Measurements from ENCODE around the gene MED4.
"Not testable (repeated sequence)": the region's sequence is repeated elsewhere in the genome, so short reads cannot be mapped to it uniquely, and the experiment has no call there.

MED4 gene

GRCh38 chr13:48096670-48097069 is 1.8 kb upstream of the MED4 start:
- in situ Hi-C loops (cut with MboI; ENCODE audit: low sequenced_read_pairs): no loop called here

DNA sequence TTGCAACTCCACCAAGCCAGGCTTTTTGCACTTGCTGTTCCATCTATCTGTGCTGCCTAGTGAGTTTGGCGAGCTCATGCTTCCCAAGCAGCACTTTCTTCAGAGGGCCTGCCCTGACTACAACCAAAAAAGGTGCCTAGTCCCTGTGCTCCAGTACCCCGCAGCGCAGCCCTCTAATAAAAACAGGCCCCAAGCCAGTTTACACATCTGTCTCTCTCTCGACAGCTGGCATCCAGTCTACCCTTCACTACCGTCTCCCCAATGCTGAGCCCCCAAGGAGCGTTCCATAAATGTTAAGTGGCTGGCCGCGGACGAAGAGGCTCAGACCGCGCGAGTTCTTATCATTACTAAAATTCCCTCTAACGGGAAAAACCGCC is 512 bp downstream of the MED4 start:
- in situ Hi-C loops (cut with MboI; ENCODE audit: low sequenced_read_pairs): no loop called here

GRCh38 chr13:48093588-48093987 is 1.3 kb downstream of the MED4 start:
- in situ Hi-C loops (cut with MboI; ENCODE audit: low sequenced_read_pairs): no loop called here

DNA sequence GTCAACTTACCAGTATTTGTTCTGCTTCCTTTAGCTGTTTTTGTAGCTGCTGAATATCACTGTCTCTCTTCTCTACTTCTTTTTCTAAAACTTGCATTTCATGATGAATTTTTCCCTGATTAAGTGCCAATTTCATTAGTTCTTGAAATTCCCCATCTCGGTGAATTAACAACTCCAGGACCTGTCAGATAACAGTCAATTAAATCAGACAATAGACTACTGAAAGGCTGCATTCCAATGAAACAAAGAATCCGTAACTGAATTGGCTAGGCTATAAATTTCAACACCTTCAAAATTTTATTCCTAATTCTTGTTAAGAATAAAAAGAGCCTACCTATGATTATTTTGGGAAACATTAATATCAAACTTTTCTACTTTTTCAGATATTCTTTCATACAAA is 8.6 kb downstream of the MED4 start:
- in situ Hi-C loops (cut with MboI; ENCODE audit: low sequenced_read_pairs): no loop called here

GRCh38 chr13:48081739-48082138 is 13.2 kb downstream of the MED4 start:
- in situ Hi-C loops (cut with MboI; ENCODE audit: low sequenced_read_pairs): no loop called here

GRCh38 chr13:48078251-48078656 is 16.6 kb downstream of the MED4 start:
- in situ Hi-C loops (cut with MboI; ENCODE audit: low sequenced_read_pairs): no loop called here

- in situ Hi-C loops (cut with MboI; ENCODE audit: low sequenced_read_pairs): no loop called here
Observed at GRCh38 chr13:48074006-48074405, 20.9 kb downstream of the MED4 start.

- in situ Hi-C loops (cut with MboI; ENCODE audit: low sequenced_read_pairs): no loop called here
Observed at GRCh38 chr13:48072787-48073186, 22.1 kb downstream of the MED4 start.

DNA sequence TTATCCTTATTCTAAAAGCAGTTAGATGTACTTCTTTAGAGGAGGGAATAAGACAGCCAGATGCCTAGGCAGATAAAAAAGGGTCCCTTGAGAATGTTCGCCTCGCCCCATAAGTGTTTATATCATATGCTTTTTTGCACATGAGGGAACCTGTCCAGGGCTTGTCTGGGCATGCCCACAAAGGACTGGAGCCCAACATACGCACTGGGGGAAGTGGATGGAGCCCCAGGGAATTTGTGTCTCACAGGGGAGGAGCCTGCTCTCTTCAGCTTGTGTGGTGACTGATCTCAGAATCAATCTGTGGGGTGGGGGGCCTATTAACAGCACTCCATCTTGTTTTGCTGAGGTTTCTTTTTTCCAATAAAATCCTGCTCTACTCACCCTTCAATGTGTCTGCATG is 22.6 kb downstream of the MED4 start:
- in situ Hi-C loops (cut with MboI; ENCODE audit: low sequenced_read_pairs): no loop called here

DNA sequence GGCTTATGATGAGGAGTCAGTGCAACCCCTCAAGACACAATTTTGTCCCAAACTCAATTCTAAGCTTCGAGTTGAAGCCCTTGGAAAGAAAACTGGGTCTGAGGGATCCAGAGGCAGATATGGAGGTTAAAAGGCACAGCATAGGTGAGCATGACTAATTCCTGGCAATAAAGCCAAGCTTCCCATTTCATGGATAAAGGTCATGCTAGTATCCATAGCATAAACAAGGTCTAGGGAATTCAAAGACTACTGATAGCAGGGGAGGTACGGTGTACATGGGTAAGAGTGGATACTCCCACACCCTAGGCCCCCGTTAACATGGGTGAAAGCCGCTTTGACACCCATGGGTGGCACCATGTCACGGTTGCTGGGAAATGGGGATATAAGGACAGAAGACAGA is 24.0 kb downstream of the MED4 start:
- in situ Hi-C loops (cut with MboI; ENCODE audit: low sequenced_read_pairs): no loop called here

DNA sequence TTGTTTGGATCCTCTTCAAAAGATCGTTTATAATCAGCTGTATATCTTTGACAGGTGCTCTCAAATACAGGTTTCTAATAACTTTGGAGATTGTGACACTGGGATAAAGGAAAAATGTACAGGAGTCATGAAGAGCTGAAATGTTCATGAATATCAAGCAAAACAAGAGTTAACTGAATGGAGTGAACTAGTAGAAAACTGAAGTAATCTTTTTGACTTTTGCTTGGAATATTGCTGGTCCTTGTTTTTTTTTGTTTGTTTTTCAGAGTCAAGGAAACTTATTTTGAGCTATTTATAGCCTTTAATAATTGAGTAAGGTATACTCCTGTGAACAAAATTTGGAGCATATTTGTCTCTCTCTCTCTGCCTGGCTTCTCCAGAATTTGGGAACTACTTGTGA is 25.3 kb downstream of the MED4 start:
- in situ Hi-C loops (cut with MboI; ENCODE audit: low sequenced_read_pairs): no loop called here

DNA sequence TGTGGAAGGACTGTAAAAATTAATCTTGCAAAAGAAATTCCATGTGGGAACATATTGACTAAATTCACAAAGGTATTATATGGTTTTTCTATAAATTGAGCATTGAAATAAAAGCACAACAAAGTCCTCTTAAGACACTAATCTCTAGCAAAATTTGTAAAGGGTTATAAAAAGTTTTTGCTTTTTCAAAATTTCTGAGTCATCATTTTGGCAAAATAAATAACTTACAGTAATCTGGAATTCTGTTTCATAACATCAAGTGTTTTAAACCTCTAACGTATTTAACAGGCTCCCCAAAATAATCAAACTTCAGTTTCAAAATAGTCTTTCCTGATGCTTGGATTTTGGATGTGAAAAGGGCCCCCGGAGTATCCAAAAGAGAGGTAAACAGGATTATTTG is 26.0 kb downstream of the MED4 start:
- in situ Hi-C loops (cut with MboI; ENCODE audit: low sequenced_read_pairs): no loop called here

DNA sequence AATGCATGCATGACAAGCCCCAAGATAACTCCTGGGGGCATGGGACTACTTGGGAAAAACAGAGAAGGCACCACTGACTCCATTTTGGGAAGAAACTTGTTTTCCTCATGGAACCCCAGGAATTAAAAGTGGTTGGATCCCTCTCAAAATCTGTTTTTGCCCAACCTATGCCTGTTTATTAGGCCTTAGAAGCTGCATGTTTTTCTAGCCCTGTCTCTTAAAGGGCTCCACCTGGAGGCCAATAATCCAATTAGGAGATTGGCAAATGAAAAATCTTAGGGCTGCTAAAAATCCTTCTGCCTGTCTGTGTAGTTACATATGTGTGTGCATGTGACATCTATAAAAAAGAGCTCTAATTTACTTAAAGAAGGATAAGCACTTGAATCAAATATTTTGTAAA is 26.9 kb downstream of the MED4 start:
- in situ Hi-C loops (cut with MboI; ENCODE audit: low sequenced_read_pairs): no loop called here

DNA sequence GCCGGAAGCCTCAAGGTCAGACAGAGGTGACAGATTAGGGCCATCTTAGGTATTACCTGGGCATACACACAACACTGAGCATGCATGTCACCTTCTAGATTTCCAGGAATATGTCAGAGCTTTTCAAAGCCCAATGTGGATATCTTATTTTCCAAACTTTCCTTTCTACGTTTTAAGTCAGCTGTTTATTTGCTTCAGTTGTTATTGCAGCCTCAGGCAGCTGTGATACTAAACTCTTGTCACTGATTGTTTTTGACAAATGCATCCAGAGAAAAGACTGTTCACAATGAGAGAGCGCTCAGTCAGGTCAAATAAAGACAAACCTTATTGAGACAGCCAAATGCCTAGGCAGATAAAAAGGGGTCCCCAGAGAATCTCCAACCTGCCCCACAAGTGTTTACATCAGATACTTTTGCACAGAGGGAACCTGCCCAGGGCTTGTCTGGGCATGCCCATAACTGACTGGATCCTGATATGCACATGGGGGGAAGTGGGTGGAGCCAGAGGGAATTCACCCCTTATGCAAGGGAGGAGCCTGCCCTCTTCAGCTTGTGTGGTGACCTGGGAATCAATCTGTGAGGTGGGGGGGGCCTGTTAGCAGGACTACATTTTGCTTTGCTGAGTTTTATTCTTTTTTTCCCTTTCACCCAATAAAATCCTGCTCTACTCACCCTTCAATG is 28.5 kb downstream of the MED4 start:
- in situ Hi-C loops (cut with MboI; ENCODE audit: low sequenced_read_pairs): no loop called here

DNA sequence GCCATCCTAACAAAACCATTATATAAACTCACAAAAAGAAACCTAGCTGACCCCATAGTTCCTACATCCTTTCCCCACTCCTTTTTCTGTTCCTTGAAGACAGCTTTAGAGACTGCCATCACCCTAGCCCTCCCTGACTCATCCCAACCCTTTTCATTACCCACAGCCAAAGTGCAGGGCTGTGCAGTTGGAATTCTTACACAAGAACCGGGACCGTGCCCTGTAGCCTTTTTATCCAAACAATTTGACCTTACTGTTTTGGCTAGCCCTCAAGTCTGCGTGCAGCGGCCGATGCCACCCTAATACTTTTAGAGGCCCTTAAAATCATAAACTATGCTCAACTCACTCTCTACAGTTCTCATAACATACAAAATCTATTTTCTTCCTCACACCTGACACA is 35.0 kb downstream of the MED4 start:
- in situ Hi-C loops (cut with MboI; ENCODE audit: low sequenced_read_pairs): not testable (repeated sequence)

GRCh38 chr13:48058536-48058935 is 36.4 kb downstream of the MED4 start:
- in situ Hi-C loops (cut with MboI; ENCODE audit: low sequenced_read_pairs): not testable (repeated sequence)

GRCh38 chr13:48055712-48056111 is 39.2 kb downstream of the MED4 start:
- in situ Hi-C loops (cut with MboI; ENCODE audit: low sequenced_read_pairs): no loop called here

DNA sequence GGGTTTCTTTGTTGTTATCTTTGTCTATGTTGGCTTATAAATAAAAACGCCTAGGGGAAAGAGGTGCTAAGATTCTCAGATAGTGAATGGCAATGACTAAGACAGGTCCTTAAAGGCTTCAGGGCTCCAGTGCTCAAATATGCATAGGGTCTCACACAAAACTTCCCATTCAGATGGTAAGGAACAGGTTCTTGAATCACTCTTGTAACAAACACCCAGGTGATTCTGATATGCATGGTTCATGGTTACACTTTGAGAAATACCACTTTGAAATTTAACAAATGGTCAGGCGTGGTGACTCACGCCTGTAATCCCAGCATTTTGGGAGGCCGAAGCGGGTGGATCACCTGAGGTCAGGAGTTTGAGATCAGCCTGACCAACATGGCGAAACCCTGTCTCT is 40.3 kb downstream of the MED4 start:
- in situ Hi-C loops (cut with MboI; ENCODE audit: low sequenced_read_pairs): no loop called here

GRCh38 chr13:48050550-48050949 is 44.4 kb downstream of the MED4 start:
- in situ Hi-C loops (cut with MboI; ENCODE audit: low sequenced_read_pairs): no loop called here

GRCh38 chr13:48043789-48044503 is 51.0 kb downstream of the MED4 start:
- in situ Hi-C loops (cut with MboI; ENCODE audit: low sequenced_read_pairs): no loop called here

GRCh38 chr13:48042894-48043293 is 52.0 kb downstream of the MED4 start:
- in situ Hi-C loops (cut with MboI; ENCODE audit: low sequenced_read_pairs): no loop called here

- in situ Hi-C loops (cut with MboI; ENCODE audit: low sequenced_read_pairs): no loop called here
Observed at GRCh38 chr13:48040896-48041295, 54.0 kb downstream of the MED4 start.

- in situ Hi-C loops (cut with MboI; ENCODE audit: low sequenced_read_pairs): no loop called here
Observed at GRCh38 chr13:48040049-48040448, 54.9 kb downstream of the MED4 start.
